HG02840 (cell line): ENCODE measurements around the gene TMEM123.
A peak's percentile ranks its signal among the peaks of the same experiment; 100 is the strongest.
"Not testable (repeated sequence)": the region's sequence is repeated elsewhere in the genome, so short reads cannot be mapped to it uniquely, and the experiment has no call there.

Experiments
- ATAC-seq: cut with Tn5 transposase; IDR thresholded peaks from one replicate; pipeline ENCODE4 v1.9.1; 2021; ENCODE audit warnings: mild to moderate bottlenecking, moderate library complexity, moderate number of reproducible peaks; ENCODE audit not compliant: unreplicated experiment, low FRiP score

TMEM123 gene

DNA sequence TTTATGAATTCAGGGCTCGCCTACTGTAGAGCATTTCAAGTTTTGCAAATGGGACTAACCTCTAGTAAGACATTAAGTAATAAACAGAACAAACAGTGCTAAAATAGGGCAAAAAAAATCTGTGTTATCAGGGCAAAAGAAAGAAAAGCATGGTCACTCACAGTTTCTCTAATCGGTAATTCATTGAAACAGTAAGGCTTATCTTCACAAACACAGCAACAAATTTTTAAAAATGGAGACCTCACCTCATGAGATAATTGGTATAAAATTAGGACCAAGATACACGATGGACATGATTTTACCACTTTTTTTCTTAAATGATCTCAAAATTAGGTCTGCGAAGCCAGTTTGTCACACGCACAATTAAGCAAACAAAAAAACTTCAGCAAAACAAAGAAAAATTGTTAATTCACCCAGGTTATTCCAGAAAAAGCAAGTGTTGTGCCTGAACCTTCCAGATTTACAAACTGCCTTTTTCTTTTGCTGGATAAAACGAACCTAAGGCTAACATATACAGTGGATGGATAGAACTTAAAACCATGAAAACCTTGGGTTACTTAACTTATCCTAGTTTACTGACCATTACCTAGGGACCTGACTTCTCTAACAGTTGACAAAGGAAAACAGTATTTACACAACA is 1.4 kb downstream of the TMEM123 start:
- no peak for ATAC-seq

DNA sequence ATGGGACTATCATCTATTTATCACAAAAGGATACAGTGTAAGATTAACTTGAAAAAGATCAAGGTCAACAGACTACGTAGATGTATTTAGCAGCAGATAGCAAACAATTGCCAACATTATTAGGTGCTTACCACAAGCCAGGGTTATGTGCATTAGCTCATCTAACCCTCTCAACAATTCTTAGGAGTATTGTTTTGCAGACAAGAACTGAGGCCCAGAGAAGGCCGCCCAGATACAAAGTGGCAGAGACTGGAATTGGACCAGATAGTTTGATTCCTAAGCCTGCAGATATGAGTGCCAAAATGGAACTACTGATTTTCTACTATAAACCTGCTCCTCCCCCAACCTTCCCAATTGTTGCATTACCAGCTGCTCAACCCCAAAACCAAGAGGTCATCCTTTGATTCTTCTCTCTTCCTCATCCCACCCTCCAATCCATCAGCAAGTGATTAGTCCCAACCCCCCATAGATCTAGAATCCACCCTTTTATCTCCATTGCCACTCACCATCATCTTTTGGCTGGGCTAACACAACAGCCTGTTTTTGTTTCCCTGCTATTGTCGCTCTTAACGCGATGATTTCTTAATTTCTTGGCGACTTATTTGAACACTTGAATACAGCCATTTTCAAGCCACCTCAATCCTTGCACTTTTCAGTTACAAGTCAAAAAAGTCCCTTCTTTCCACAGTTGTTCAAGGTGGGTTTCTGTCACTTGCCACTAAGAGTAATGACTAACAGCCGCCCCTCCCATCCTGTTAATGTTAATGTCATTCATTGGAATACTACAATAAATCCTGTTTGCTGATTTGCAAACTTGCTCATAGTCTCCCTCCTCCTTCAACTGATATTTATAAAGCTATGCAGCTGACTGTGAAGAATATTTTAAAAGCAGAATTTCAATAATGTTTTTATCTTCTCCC is 2.7 kb downstream of the TMEM123 start:
- ATAC-seq, result no peak

DNA sequence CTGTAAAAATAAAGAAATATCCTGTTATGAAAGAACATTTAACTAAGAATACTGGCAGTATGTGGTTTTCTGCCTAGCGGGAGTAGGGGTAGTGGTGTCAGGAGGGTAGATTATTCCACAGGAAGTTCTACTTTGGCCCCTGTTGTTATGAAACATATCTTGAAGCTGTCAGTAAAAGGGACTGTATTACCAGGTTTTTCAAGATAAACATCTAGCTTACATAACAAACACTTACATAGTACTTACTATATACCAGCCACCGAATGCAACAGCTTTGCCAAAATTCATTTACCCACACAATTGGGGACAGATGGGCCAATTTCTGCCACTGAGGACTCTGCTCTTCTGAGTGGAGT is 3.7 kb downstream of the TMEM123 start:
- ATAC-seq, result no peak

DNA sequence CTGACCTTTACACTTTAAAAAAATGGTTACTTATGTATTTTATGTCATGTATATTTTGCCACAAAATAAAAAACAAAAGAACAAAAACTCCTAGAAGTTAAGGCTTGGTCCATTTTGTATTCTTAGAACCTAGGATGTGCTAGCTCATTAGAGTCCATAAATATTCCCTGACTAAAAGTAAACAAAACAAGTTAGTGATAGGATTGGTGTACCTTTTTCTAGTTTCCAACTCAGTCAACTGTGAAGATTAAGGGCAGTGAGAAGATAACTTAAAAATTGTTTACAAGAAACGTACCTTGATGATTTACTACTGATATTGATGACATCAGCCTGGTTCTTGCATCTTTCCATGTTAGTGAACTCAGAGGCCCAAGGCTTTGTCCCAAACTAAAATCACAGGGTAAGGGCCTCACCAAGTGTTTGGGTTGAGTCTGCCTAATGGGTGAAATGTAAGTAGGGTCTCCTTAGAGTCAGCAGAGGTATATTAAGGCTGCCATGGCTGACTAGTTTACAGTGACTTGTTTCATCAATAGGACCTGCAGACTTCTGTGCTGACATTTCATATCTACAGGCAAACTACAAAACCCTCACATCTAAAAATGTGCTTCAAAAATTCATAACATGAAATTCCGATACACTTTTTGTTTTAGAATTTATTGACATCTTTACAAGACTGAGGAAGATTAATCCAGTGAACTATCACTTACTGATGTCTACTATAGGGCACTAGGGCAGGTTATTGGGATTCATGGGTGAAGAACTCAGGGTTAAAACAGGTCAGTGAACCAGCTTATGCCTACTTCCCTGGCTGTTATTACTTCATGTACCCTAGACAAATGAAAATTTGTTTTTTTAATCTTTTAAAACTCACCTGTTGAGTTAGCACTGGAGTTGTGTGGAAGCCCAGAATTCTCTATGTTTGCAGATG is 4.4 kb downstream of the TMEM123 start:
- ATAC-seq, result no peak

DNA sequence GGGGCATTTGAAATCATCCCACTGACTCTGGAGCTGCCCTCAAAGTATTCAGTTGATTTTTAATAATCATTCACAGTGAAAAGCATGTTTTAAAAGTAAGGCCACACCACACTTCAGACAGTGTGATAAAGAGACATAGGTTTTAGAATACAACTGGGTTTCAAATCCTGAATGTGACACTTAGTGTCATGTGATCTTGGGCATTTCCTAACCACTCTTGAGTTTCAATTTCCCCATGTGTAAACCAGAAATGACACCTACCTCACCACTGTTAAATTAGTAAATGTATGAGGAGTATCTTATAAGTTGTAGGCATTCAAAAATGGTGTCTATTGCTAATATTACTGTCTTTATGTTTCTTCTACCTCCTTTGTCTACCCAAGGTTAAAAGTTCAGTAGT is 5.4 kb downstream of the TMEM123 start:
- no peak for ATAC-seq

DNA sequence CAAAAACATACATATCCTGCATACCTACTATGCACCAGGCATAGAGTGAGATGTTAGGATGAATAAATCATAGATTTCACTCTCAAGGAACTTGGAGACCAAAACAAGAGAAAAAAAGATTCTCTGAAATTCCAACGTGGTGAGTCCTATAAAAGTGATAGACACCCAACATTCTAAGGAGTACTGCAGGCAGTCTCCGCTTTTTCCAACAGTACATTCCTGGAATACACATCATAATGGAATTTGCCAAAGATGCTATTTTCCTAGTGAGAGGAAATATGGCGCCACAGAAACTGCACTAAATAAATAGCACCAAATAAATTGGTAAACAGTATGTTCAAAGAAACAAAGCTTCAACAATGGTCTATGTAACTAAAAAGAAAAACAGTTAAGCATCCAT is 6.0 kb downstream of the TMEM123 start:
- ATAC-seq, result no peak

DNA sequence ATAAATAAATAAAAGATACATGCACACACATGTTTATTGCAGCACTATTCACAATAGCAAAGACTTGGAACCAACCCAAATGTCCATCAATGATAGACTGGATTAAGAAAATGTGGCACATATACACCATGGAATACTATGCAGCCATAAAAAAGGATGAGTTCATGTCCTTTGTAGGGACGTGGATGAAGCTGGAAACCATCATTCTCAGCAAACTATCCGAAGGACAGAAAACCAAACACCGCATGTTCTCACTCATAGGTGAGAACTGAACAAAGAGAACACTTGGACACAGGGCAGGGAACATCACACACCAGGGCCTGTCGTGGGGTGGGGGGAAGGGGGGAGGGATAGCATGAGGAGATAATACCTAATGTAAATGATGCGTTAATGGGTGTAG is 7.9 kb downstream of the TMEM123 start:
- not testable (repeated sequence) for ATAC-seq

DNA sequence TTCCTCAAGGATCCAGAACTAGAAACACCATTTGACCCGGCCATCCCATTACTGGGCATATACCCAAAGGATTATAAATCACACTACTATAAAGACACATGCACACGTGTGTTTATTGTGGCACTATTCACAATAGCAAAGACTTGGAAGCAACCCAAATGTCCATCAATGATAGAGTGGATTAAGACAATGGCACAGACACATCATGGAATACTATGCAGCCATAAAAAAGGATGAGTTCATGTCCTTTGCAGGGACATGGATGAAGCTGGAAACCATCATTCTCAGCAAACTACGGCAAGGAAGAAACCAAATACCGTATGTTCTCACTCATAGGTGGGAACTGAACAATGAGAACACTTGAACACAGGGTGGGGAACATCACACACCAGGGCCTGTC is 8.4 kb downstream of the TMEM123 start:
- ATAC-seq, result not testable (repeated sequence)

DNA sequence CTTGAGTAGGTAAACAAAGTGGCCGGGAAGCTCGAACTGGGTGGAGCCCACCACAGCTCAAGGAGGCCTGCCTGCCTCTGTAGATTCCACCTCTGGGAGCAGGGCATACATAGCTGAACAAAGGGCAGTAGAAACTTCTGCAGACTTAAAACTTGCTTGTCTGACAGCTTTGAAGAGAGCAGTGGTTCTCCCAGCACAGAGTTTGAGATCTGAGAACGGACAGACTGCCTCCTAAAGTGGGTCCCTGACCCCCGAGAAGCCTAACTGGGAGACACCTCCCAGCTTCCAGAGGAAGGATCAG is 13.6 kb downstream of the TMEM123 start:
- not testable (repeated sequence) for ATAC-seq

DNA sequence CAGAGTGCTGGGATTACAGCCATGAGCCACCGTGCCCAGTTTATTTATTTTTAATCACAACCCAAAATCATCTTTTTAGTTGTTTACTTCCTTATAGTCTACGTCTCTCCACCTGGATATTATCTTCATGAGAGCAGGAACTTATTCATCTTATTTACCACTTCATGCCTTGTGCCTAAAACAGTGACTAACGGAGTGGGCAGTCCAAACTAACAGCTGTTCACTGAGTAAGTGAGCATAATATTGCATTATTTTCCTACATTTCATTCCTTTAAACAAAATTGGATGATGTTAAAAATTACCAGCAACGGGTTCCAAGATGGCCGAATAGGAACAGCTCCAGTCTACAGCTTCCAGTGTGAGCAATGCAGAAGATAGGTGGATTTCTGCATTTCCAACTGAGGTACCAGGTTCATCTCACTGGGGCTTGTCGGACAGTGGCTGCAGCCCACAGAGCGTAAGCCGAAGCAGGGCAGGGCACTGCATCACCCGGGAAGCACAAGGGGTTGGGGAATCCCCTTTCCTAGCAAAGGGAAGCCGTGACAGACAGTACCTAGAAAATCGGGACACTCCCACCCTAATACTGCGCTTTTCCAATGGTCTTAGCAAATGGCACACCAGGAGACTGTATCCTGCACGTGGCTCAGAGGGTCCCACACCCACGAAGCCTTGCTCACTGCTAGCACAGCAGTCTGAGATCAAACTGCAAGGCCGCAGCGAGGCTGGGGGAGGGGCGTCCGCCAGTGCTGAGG is 14.1 kb downstream of the TMEM123 start:
- ATAC-seq, result no peak

DNA sequence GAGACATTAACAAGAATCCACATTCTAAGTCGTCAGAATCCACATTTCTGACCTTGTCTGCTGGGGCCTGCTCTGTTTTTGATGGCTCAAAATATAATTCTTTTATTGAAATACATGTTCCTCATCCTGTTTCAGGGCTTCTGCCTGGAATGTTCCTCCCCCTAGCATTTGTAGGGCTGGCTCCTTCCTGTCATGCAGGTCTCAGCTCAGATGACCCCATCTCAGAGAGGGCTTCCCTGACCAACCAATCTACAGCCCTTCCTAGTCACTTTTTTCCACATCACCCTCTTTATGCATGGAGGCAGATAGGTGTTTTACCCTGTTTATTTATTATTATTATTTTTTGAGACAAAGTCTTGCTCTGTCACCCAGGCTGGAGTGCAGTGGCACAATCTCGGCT is 14.8 kb downstream of the TMEM123 start:
- ATAC-seq, result no peak

DNA sequence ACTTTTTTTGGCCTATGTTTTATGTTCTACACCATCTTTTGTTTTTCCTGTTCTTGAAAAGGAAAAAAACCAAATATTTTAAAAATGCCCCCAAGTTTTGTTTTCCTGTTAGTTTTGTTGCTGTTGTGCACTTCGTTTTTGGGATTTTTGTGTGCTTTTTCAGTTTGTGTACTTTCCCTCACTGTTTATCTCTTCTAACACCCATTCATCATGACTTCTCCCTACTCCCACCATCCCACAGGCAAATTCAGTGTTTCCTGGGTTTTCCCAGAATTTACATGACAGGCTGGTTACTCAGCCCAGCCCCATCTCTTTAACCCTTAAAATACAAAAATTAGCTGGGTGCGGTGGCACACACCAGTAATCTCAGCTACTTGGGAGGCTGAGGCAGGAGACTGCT is 15.6 kb downstream of the TMEM123 start:
- ATAC-seq, result no peak

DNA sequence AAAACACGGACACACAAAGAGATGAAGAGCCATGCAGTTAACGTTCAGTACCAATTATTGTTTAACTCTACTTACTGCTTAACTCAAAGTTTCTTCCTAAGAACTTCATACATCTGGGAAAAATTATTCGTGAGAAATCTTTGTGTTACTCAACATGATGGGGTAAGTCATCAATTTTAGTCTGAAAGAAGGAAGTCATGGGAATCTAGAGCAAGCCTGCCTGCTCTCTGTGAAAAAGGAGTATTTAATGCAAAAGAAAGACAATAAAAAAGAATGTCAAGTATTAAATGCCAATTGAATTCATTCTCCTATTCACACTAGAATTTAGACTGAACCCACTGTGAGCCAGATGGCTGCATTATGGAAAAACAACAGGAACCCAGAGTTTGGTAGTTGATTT is 16.0 kb downstream of the TMEM123 start:
- no peak for ATAC-seq

DNA sequence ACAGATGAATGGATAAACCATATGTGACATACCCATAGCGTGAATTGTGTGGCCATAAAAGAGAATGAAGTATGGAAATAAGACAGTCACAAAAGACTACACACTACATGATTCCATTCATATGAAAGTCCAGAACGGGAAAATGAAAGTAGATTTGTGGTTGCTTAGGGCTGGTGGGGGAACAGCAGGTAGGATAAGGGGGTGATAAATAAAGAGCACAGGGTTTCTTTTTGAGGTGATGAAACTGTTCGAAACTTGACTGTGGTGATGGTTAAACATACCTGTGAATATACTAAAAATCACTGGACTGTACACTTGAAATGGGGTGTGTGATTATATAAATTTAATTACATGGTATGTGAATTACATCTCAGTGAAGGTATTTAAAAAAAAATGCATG is 16.9 kb downstream of the TMEM123 start:
- no peak for ATAC-seq

DNA sequence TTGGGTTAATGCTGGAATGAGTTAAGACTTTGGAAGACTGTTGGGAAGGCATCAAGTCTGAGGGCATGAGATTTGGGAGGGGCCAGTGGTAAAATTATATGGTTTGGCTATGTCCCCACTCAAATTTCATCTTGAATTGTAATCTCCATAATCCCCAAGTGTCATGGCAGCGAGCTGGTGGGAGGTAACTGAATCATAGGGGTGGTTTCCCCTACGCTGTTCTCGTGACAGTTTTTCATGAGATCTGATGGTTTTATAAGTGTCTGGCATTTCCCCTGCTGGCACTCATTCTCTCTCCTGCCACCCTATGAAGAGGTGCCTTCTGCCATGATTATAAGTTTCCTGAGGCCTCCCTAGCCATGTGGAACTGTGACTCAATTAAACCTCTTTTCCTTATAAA is 19.0 kb downstream of the TMEM123 start:
- not testable (repeated sequence) for ATAC-seq

DNA sequence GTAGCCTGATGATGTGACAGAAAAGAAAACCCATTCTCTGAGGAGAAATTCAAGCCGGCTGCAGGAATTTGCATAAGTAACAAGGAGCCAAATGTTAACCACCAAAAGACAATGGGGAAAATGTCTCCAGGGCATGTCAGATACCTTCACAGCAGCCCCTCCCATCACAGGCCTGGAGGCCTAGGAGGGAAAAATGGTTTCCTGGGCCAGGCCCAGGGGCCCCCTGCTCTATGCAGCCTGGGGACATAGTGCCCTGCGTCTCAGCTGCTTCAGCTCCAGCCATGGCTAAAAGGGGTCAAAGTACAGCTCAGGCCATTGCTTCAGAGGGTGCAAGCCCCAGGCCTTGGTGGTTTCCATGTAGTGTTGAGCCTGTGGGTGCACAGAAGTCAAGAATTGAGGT is 20.0 kb downstream of the TMEM123 start:
- not testable (repeated sequence) for ATAC-seq

DNA sequence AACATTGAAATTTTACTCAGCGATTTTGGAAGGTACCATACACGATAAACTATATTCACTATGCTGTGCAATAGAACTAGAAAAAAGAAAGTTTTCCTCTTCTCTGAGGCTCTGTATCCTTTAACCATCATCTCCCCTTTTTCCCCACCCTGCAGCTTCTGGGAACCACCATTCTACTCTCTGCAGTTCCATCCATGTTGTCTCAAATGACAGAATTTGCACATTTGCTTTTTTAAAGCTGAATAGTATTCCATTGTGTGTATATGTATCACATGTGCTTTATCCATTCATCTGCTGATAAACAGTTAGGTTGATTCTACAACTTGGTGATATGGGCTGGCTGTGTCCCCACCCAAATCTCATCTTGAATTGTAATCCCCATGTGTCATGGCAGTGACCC is 21.2 kb downstream of the TMEM123 start:
- ATAC-seq, result no peak

DNA sequence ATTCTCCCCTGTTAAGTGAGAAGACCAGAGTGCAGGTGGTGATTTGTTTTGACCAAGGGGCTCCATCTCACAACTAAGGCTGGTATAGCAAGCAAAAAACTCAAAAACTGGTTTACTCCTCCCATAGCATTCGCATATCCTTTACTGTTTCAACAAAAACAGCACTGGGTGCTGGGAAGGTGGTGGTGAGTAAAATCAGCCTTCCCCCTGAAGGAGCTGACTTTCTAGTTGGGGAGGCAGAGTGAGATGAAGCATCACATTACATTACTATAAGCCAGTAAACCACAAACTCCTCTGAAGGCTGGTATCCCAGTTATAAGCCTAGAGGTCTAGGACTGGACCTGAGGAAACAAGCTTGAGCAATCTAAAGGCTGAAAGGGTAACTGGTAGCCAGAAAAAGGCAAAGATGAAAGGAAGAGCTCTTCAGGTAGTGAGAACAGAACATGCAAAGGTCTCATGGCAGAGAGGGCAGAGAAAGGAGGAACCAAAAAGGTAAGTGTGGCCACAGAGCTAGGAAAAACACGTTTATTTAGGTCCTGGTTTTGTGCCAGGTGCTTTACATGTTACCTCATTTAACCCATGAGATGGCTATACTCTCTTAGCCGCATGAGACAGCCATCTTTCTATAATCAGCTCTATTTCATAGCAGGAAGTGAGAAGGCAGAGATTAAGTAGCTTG is 22.3 kb downstream of the TMEM123 start:
- peak; percentile 91 for ATAC-seq

DNA sequence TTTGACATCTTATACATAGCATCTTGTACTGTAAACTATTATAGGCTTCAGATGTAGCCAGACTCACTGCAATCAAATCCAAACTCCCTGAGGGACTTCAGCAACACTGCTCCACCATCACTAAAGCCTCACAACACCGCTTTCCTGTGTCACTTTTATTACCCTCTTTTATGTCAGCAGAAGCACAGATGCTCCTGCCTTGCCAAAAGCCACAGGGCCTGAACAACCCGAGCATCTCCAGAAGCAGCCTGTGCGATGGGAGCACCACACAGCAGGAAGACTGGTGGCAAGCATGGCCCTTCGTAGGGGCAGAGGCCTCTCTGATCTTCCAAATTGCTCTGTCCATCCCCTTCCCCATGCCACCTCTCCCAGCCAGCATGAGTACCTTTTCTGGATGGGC is 22.9 kb downstream of the TMEM123 start:
- no peak for ATAC-seq

DNA sequence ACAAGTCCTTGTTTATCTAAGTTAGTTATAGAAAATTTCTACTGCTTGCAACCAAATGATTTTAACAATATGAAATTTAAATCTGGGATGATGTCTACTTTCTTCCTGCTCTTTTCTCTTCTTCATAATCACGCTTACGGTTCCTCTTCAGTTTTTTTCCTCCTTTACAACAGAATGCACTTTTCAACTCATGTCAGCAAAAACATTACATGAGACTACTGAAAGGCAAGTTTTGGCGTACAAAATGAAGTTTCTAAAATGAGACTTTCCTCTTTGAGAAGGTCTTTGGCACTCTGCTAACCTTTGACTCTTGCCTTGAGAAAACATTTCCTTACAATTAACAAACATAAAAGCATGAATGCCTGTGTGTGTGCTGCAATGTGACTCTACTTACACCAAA is 23.3 kb downstream of the TMEM123 start:
- no peak for ATAC-seq
